HepG2 (cell line): ENCODE data around the gene STH. TPM values are rescaled to one million over a fixed set of nuclear protein-coding genes. Genes with fewer than 3 reads are reported as not detected.

ENCODE experiments used
- AHR ChIP-seq: IDR thresholded peaks from 2 replicates; pipeline ENCODE4 v1.6.1; 2018; ENCODE audit warnings: missing genetic modification reagents, missing compliant biosample characterization
- ATM ChIP-seq: fragments of 450-650 bp; IDR thresholded peaks from 2 replicates; pipeline ENCODE4 v1.7.1; 2017; ENCODE audit warnings: mild to moderate bottlenecking, borderline replicate concordance
- BATF2 ChIP-seq: sonication (generic); formaldehyde crosslinking; IDR thresholded peaks from 2 replicates; pipeline ENCODE4 v1.8.0; 2022; ENCODE audit warnings: mild to moderate bottlenecking, missing genetic modification reagents, moderate library complexity
- EZH2 ChIP-seq: conservative IDR thresholded peaks from 2 replicates; pipeline ENCODE4 v1.6.1; 2012; ENCODE audit warnings: mild to moderate bottlenecking, low read depth, low read length, moderate library complexity
- FOSL2 ChIP-seq: sonication (generic); formaldehyde crosslinking; IDR thresholded peaks from 2 replicates; pipeline ENCODE4 v1.4.0; 2020; ENCODE audit warnings: missing genetic modification reagents
- HNRNPUL1 ChIP-seq: fragments of 200-400 bp; formaldehyde crosslinking; IDR thresholded peaks from 2 replicates; pipeline ENCODE4 v1.6.1; 2017; ENCODE audit warnings: low read depth, mild to moderate bottlenecking, low read length, moderate library complexity
- MLX ChIP-seq: IDR thresholded peaks from 2 replicates; pipeline ENCODE4 v1.6.1; 2016
- NFE2L1 ChIP-seq: sonication (generic); formaldehyde crosslinking; IDR thresholded peaks from 2 replicates; pipeline ENCODE4 v1.4.0; 2020; ENCODE audit warnings: missing genetic modification reagents, mild to moderate bottlenecking, borderline replicate concordance
- NFIC ChIP-seq: IDR thresholded peaks from 2 replicates; pipeline ENCODE4 v1.6.1; 2012; ENCODE audit warnings: mild to moderate bottlenecking, low read length, inconsistent platforms
- NR2F2 ChIP-seq: IDR thresholded peaks from 2 replicates; pipeline ENCODE4 v1.6.1; 2012; ENCODE audit warnings: low read depth, inconsistent platforms, borderline replicate concordance
- PHF20 ChIP-seq: sonication (generic); formaldehyde crosslinking; IDR thresholded peaks from 2 replicates; pipeline ENCODE4 v1.5.0; 2020; ENCODE audit warnings: mild to moderate bottlenecking, missing genetic modification reagents
- POLR2AphosphoS2 ChIP-seq: IDR thresholded peaks from 2 replicates; pipeline ENCODE4 v1.6.1; 2011; ENCODE audit warnings: low read depth, low read length, improper control_type of control experiment
- RCOR2 ChIP-seq: IDR thresholded peaks from 2 replicates; pipeline ENCODE4 v1.6.1; 2016; ENCODE audit warnings: missing biosample characterization, missing genetic modification reagents
- YEATS2 ChIP-seq: sonication (generic); formaldehyde crosslinking; IDR thresholded peaks from 2 replicates; pipeline ENCODE4 v1.4.0; 2020; ENCODE audit warnings: missing genetic modification reagents, borderline replicate concordance
- ZFP36 ChIP-seq: fragments of 150-350 bp; IDR thresholded peaks from 2 replicates; pipeline ENCODE4 v1.6.1; 2018; ENCODE audit warnings: borderline replicate concordance, low read length, low read depth; ENCODE audit not compliant: partially characterized antibody
- ZNF333 ChIP-seq: sonication (generic); formaldehyde crosslinking; IDR thresholded peaks from 2 replicates; pipeline ENCODE4 v1.4.0; 2020; ENCODE audit warnings: mild to moderate bottlenecking, missing genetic modification reagents, borderline replicate concordance
- ZNF468 ChIP-seq: sonication (generic); formaldehyde crosslinking; IDR thresholded peaks from 2 replicates; pipeline ENCODE4 v1.8.0; 2022; ENCODE audit warnings: mild to moderate bottlenecking, moderate library complexity, missing genetic modification reagents
- ZNF558 ChIP-seq: sonication (generic); formaldehyde crosslinking; IDR thresholded peaks from 2 replicates; pipeline ENCODE4 v1.9.0; 2022; ENCODE audit warnings: mild to moderate bottlenecking, missing genetic modification reagents, borderline replicate concordance
- ZNF605 ChIP-seq: sonication (generic); formaldehyde crosslinking; IDR thresholded peaks from 2 replicates; pipeline ENCODE4 v1.8.0; 2022; ENCODE audit warnings: mild to moderate bottlenecking, missing genetic modification reagents
- ZNF687 ChIP-seq: sonication (generic); formaldehyde crosslinking; IDR thresholded peaks from 2 replicates; pipeline ENCODE4 v1.5.1; 2020; ENCODE audit warnings: mild to moderate bottlenecking, missing genetic modification reagents, moderate library complexity
- ZNF770 ChIP-seq: sonication (generic); formaldehyde crosslinking; IDR thresholded peaks from 2 replicates; pipeline ENCODE4 v1.5.0; 2020; ENCODE audit warnings: mild to moderate bottlenecking, missing genetic modification reagents
- ZSCAN30 ChIP-seq: sonication (generic); formaldehyde crosslinking; IDR thresholded peaks from 2 replicates; pipeline ENCODE4 v1.5.0; 2020; ENCODE audit warnings: mild to moderate bottlenecking, missing genetic modification reagents
- polyA plus RNA-seq, 8 experiments: library from polyadenylated mRNA; depleted of rRNA in 3 of 8; stranded (reverse) in 7 of 8; unstranded in 1 of 8; fragments of >200 nt; fragmentation: Illumina TruSeq in 4 of 8; extraction: Trizol in 4 of 8; gene quantifications; 2 replicates each; pipeline versions ENCODE4 v1.2.1 to v1.2.3, GENCODE V29; 2011 to 2016; ENCODE audit warnings: low read depth in 4 of 8, missing spikeins in 1 of 8, mixed read lengths in 1 of 8; ENCODE audit not compliant: insufficient read depth in 1 of 8
- total RNA-seq, 5 experiments: library from RNA; depleted of rRNA; stranded (reverse); fragments of >200 nt; fragmentation: Illumina TruSeq; extraction: Trizol; gene quantifications; 2 replicates each; pipeline ENCODE4 v1.2.3, GENCODE V29; 2016; ENCODE audit warnings: low read depth in 1 of 5

Gene STH
- total and polyA plus RNA-seq, 2 of the 13 experiments (the other 11 are each of a cell fraction or from before 2014, with no cell fraction given), result not detected

- TF ChIP-seq YEATS2 (CRISPR knock-in tag) (no peak), PHF20 (CRISPR knock-in tag) (0 out of 2 replicates have a peak, but pooled peaks have one; percentile 23), MLX (no peak), HNRNPUL1 (no peak), ZNF605 (CRISPR knock-in tag) (no peak), ZFP36 (no peak), NFIC (no peak), ZNF558 (CRISPR knock-in tag) (no peak), ZNF333 (no peak), ZNF687 (peak; percentile 79), NR2F2 (peak; percentile 75; the same call in 1 of the 2 replicates), AHR (CRISPR knock-in tag) (no peak), ZNF468 (CRISPR knock-in tag) (no peak), ATM (no peak), RCOR2 (CRISPR knock-in tag) (no peak), NFE2L1 (CRISPR knock-in tag) (no peak), ZNF770 (CRISPR knock-in tag) (peak; percentile 71; the same call in 1 of the 2 replicates), ZSCAN30 (CRISPR knock-in tag) (no peak), BATF2 (CRISPR knock-in tag) (no peak), EZH2 (no peak), FOSL2 (CRISPR knock-in tag) (no peak), POLR2AphosphoS2 (no peak)
Measured at GRCh38 chr17:46013127-46013501, 14.1 kb downstream of the STH start (continued).
